ENCODE results near the gene SYNE2. TPM values are rescaled to one million over a fixed set of nuclear protein-coding genes. Genes with fewer than 3 reads are reported as not detected.

SYNE2 gene
- total RNA-seq, 4 donors from 2014 or later = 212 to 378 (median 285) TPM

DNA sequence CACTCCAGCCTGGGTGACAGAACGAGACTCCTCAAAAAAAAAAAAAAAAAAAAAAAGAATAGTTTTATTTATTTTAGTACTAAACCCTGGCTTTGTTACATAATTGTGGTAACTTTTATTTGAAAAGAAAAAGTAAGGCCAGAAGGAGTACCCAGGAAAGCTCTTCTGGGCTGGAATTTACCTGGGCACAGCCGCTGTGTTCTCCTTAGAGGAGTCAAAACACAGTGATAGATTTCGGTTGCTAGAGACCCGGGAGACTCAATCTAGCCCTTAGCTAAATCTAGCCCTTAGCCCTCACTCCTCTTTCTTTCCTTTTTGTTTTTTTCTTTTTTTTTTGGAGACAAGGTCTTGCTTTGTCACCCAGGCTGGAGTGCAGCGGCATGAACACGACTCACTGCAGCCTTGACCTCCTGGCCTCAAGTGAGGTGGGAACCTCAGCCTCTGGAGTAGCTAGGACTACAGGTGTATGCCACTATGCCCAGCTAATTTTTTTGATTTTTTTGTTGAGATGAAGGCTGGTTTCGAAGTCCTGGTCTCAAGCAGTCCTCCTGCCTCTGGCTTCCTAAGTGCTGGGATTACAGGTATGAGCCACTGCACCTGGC lies 49.7 kb downstream of the SYNE2 start:
- Histone ChIP-seq H3K4me3 (no peak overlapping the region), H3K9me3 (peaks cover 0 to 14% (median 1%) of the 10 kb centered on the region in 4 donors), H3K27ac (peak overlapping the region in 2 of 4 donors; percentile 15 to 76), H3K4me1 (peaks cover 0 to 34% (median 10%) of the 10 kb centered on the region in 4 donors), H3K36me3 (no peaks in the 10 kb centered on the region), H3K27me3 (no peaks in the 10 kb centered on the region)
- DNase-seq (ENCODE audit: low spot score in 2 of 2) = no peak
- WGBS, 2 donors = 76 to 82% methylated on average over 7 of the region's 7 CpGs
- no peak for TF ChIP-seq POLR2A (IDR thresholded peaks at IDR 0.05)
- TF ChIP-seq, protein P1, sequence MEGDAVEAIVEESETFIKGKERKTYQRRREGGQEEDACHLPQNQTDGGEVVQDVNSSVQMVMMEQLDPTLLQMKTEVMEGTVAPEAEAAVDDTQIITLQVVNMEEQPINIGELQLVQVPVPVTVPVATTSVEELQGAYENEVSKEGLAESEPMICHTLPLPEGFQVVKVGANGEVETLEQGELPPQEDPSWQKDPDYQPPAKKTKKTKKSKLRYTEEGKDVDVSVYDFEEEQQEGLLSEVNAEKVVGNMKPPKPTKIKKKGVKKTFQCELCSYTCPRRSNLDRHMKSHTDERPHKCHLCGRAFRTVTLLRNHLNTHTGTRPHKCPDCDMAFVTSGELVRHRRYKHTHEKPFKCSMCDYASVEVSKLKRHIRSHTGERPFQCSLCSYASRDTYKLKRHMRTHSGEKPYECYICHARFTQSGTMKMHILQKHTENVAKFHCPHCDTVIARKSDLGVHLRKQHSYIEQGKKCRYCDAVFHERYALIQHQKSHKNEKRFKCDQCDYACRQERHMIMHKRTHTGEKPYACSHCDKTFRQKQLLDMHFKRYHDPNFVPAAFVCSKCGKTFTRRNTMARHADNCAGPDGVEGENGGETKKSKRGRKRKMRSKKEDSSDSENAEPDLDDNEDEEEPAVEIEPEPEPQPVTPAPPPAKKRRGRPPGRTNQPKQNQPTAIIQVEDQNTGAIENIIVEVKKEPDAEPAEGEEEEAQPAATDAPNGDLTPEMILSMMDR (IDR thresholded peaks at IDR 0.05) = no peak
- TF ChIP-seq EP300 (IDR thresholded peaks at IDR 0.05) = no peak

DNA sequence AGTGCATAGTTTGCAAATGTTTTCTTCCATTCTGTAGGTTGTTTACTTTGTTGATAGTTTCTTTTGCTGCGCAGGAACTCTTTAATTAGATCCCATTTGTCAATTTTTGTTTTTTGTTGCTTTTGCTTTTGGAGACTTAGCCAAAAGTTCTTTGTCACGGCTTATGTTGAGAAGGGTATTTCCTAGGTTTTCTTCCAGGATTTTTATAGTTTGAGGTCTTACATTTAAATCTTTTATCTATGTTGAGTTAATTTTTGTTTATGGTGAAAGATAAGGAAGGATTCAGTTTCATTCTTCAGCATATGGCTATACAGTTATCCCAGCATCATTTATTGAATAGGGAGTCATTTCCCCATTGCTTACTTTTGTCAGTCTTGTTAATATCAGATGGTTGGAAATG lies 51.9 kb downstream of the SYNE2 start:
- Histone ChIP-seq H3K4me1 (peaks cover 0 to 41% (median 12%) of the 10 kb centered on the region in 4 donors), H3K4me3 (no peak overlapping the region), H3K27ac (no peak overlapping the region), H3K27me3 (no peaks in the 10 kb centered on the region), H3K9me3 (peaks cover 0 to 14% (median 1%) of the 10 kb centered on the region in 4 donors), H3K36me3 (no peaks in the 10 kb centered on the region)
- DNase-seq (ENCODE audit: low spot score in 2 of 2) = no peak
- no peak for TF ChIP-seq EP300 (IDR thresholded peaks at IDR 0.05)
- TF ChIP-seq, protein P1 (IDR thresholded peaks at IDR 0.05) = no peak
- TF ChIP-seq POLR2A (IDR thresholded peaks at IDR 0.05) = no peak
- 97 to 98% methylated on average over 2 of the region's 2 CpGs for WGBS, 2 donors

DNA sequence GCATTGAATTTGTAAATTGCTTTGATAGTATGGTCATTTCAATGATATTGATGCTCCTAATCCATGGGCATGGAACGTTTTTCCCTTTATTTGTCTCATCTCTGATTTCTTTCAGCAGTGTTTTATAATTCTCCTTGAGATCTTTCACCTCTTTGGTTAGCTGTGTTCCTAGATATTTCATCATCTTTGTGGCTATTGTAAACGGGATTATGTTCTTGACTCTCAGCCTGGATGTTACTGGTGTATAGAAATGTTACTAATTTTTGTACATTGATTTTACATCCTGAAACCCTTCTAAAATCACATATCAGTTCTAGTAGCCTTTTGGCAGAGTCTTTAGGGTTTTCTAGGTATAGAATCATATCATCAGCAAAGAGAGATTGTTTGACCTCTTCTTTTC lies 52.6 kb downstream of the SYNE2 start:
- 86 to 87% methylated on average over 2 of the region's 2 CpGs for WGBS, 2 donors
- DNase-seq (ENCODE audit: low spot score in 2 of 2) = no peak
- Histone ChIP-seq H3K4me1 (peaks cover 0 to 43% (median 12%) of the 10 kb centered on the region in 4 donors), H3K36me3 (no peaks in the 10 kb centered on the region), H3K4me3 (no peak overlapping the region), H3K27ac (no peak overlapping the region), H3K9me3 (peaks cover 0 to 14% (median 1%) of the 10 kb centered on the region in 4 donors), H3K27me3 (no peaks in the 10 kb centered on the region)
- TF ChIP-seq, protein P1 (IDR thresholded peaks at IDR 0.05) = no peak
- TF ChIP-seq EP300 (IDR thresholded peaks at IDR 0.05) = no peak
- no peak for TF ChIP-seq POLR2A (IDR thresholded peaks at IDR 0.05)

DNA sequence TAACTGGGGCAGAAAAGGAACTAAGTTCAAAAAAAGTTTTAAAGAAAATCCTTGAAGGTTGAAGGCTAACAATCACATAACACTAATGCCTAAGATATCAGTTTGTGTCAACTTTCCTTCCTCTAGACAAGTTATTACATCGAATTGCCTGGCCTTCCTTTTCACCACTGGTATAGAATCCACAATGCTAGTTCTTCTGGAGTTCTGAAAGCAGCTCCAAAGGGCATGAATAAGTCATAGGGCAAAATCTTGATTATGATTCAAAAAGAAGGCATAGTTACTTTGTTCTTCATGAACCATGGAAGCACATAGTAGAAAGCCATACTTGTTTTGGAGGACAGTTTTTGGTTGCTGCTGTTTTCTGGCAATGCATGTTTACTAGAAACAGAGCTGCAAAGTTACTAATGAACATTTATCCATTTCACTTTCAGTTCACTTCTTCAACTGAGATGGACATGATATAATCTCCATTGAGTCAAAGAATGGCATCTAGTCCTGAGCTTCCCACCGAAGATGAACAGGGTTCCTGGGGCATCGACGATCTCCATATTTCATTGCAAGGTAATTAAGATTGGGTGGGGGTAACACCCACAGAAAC lies 56.0 kb downstream of the SYNE2 start:
- peak overlapping the region; percentile 7 to 66 (median 48) for H3K27ac ChIP-seq
- no peak for TF ChIP-seq POLR2A (IDR thresholded peaks at IDR 0.05)
- no peak for TF ChIP-seq EP300 (IDR thresholded peaks at IDR 0.05)
- peak overlapping the region in 3 of 4 donors; percentile 6 to 26 (median 8) for H3K4me3 ChIP-seq

DNA sequence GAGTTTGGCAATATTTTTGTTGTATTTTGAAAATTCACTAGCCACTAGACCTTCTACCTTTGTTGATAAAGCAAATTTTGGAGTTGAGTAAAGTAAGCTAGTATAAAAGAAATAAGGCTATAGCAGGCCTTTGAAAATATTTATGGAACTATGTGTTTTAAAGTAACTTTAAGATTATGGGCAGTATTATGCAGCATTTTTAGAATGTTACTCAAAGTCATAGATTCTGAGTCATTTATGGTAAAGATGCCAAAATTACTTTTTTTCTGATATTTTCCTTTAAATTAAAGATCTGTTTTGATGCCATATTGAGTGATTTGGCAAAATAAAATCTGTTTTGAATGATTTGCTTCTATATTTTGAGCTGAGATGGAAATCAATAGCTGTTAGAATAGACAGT lies 57.2 kb downstream of the SYNE2 start:
- DNase-seq (ENCODE audit: low spot score in 2 of 2) = no peak
- Histone ChIP-seq H3K27me3 (no peaks in the 10 kb centered on the region), H3K27ac (peak overlapping the region in 1 of 4 donors; percentile 66), H3K4me3 (no peak overlapping the region), H3K4me1 (peaks cover 0 to 44% (median 15%) of the 10 kb centered on the region in 4 donors), H3K9me3 (peaks cover 0 to 7% (median 1%) of the 10 kb centered on the region in 4 donors), H3K36me3 (no peaks in the 10 kb centered on the region)
- TF ChIP-seq POLR2A (IDR thresholded peaks at IDR 0.05) (no peak), EP300 (IDR thresholded peaks at IDR 0.05) (no peak)
- TF ChIP-seq, protein P1 (IDR thresholded peaks at IDR 0.05) = no peak

More for the DNA sequence above, 56.0 kb downstream of the SYNE2 start:
- no peaks in the 10 kb centered on the region for H3K27me3 ChIP-seq
- WGBS, 2 donors = 62 to 69% methylated on average over 4 of the region's 4 CpGs
- H3K9me3 ChIP-seq = peaks cover 0 to 14% (median 1%) of the 10 kb centered on the region in 4 donors
- no peaks in the 10 kb centered on the region for H3K36me3 ChIP-seq
- no peak for DNase-seq (ENCODE audit: low spot score in 2 of 2)
- peaks cover 0 to 44% (median 15%) of the 10 kb centered on the region in 4 donors for H3K4me1 ChIP-seq
